ENCODE measurements around the gene ZNF641. TPM values are rescaled to one million over a fixed set of nuclear protein-coding genes. Genes with fewer than 3 reads are reported as not detected.
A peak's percentile ranks its signal among the peaks of the same experiment; 100 is the strongest.

The ZNF641 gene
- total RNA-seq, 4 donors from 2014 or later: 20.2 to 32.4 (median 23.7) TPM

- 68 to 80% methylated on average over 2 of the region's 2 CpGs for WGBS, 2 donors
- Histone ChIP-seq H3K4me3 (no peak overlapping the region), H3K9me3 (no peaks in the 10 kb centered on the region), H3K4me1 (no peaks in the 10 kb centered on the region), H3K27ac (no peak overlapping the region), H3K36me3 (peaks cover 0 to 28% (median 0%) of the 10 kb centered on the region in 3 donors), H3K27me3 (no peaks in the 10 kb centered on the region)
- no peak for DNase-seq (ENCODE audit: low spot score in 2 of 2)
- TF ChIP-seq CTCF (IDR thresholded peaks at IDR 0.05): no peak
- TF ChIP-seq POLR2A (IDR thresholded peaks at IDR 0.05): no peak
- TF ChIP-seq EP300 (IDR thresholded peaks at IDR 0.05): no peak
Measured at GRCh38 chr12:48361664-48362339, 11.1 kb upstream of the ZNF641 start.

DNA sequence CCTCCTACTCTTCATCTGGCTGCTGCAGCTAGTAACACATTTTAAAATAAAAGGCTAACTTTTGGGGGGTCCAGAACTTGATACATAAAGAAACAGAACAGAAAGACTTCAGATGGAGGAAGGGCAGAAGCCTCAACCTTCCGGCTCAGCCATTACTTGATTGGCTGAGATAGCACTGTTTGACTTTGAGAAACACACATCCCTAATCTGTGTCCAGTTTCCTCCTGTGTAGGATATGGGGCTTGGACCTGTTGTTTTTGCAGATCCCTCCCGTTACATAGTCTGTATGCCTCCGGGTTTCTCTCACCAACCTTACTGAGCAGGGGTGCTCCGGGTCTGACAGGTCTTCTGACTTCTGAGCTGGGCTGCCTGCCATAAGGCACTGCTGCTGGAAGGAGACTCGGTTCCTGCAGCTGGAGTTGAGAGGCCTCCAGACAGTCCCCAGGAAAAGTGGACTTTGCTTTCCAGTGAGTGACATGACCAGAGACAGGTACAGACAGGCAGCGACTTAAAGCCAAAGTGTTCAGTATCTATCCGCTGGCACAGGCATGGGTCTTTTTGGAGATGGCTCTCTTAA is 8.3 kb upstream of the ZNF641 start:
- TF ChIP-seq CTCF (IDR thresholded peaks at IDR 0.05) (no peak), EP300 (IDR thresholded peaks at IDR 0.05) (no peak), POLR2A (IDR thresholded peaks at IDR 0.05) (no peak)
- Histone ChIP-seq H3K4me3 (no peak overlapping the region), H3K4me1 (no peaks in the 10 kb centered on the region), H3K27me3 (no peaks in the 10 kb centered on the region), H3K36me3 (peaks cover 0 to 28% (median 0%) of the 10 kb centered on the region in 3 donors), H3K9me3 (no peaks in the 10 kb centered on the region), H3K27ac (no peak overlapping the region)
- WGBS, 2 donors: 84 to 86% methylated on average over 7 of the region's 7 CpGs
- no peak for DNase-seq (ENCODE audit: low spot score in 2 of 2)

- DNase-seq (ENCODE audit: low spot score in 2 of 2): no peak
- TF ChIP-seq EP300 (IDR thresholded peaks at IDR 0.05) (no peak), CTCF (IDR thresholded peaks at IDR 0.05) (no peak), POLR2A (IDR thresholded peaks at IDR 0.05) (no peak)
Measured at GRCh38 chr12:48356041-48356768, 5.5 kb upstream of the ZNF641 start.

DNA sequence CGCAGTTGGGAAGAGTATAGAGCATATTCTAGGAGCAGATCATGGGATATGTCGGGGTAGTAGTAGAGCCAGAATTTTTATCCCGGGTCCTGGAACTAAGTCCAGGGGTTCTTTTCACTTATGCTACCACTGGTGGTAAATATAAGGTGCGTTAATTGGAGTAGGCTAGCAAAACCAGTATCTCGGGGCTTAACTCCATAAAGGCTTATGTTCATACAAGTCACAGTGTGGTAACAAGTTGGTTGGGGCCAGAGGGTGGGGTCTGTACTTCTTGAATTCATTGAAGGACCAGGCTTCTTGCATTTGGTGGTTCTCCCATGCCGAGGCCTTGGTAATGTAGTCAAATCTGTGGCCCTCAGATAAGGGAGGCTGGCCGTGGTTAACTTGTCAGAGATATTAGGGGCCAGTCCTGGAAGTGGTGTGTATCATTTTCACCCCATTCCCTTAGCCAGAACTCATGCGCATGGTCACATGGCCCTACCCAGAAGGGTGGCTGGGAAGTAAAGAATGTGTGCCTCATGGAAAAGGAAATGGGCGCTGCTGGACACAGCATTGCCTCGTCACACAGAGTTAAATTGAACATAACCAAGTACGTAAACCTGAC is 1.5 kb upstream of the ZNF641 start:
- Histone ChIP-seq H3K27ac (peak overlapping the region in 2 of 4 donors; percentile 23 to 98), H3K27me3 (no peaks in the 10 kb centered on the region), H3K9me3 (no peaks in the 10 kb centered on the region), H3K4me3 (no peak overlapping the region), H3K36me3 (peaks cover 0 to 9% (median 0%) of the 10 kb centered on the region in 3 donors), H3K4me1 (peaks cover 0 to 28% (median 5%) of the 10 kb centered on the region in 4 donors)
- WGBS, 2 donors: 91 to 94% methylated on average over 11 of the region's 11 CpGs
- no peak for TF ChIP-seq POLR2A (IDR thresholded peaks at IDR 0.05)
- no peak for TF ChIP-seq CTCF (IDR thresholded peaks at IDR 0.05)
- no peak for TF ChIP-seq EP300 (IDR thresholded peaks at IDR 0.05)
- DNase-seq (ENCODE audit: low spot score in 2 of 2): no peak

More at GRCh38 chr12:48356041-48356768, 5.5 kb upstream of the ZNF641 start:
- H3K27ac ChIP-seq: no peak overlapping the region
- H3K4me1 ChIP-seq: peaks cover 0 to 10% (median 3%) of the 10 kb centered on the region in 4 donors
- H3K36me3 ChIP-seq: peaks cover 0 to 28% (median 0%) of the 10 kb centered on the region in 3 donors
- no peak overlapping the region for H3K4me3 ChIP-seq
- no peaks in the 10 kb centered on the region for H3K27me3 ChIP-seq
- H3K9me3 ChIP-seq: no peaks in the 10 kb centered on the region
- 89 to 93% methylated on average over 6 of the region's 6 CpGs for WGBS, 2 donors

Measured in tibial nerve (tissue), 4 donors.